IMR-90 (cell line): ENCODE data around the gene HRH3. TPM values are rescaled to one million over a fixed set of nuclear protein-coding genes. Genes with fewer than 3 reads are reported as not detected.

Experiments used
- ATAC-seq: fragments of 200-7000 bp; cut with Tn5 transposase; 2 replicates; pipeline ENCODE4 v1.9.1; 2020; ENCODE audit warnings: low read depth, mild to moderate bottlenecking, moderate library complexity
- BruUV-seq: library from RNA; stranded (reverse); fragments of 400-500 nt; replicated peaks from 2 replicates; lab custom pipeline; 2021; lab: Mats Ljungman, UMichigan
- CTCF ChIA-PET: fragments of 300-600 bp; formaldehyde crosslinking; extraction: SDS; loops from one replicate; lab custom pipeline; 2021; ENCODE audit warnings: antibody characterized with exemption; lab: Yijun Ruan, JAX
- POLR2A ChIA-PET: fragments of 300-600 bp; sonication (Branson Sonifier 250); formaldehyde crosslinking; loops from one replicate; lab custom pipeline; 2022; ENCODE audit warnings: antibody characterized with exemption; ENCODE audit not compliant: unreplicated experiment; lab: Charles Lee
- DNase-seq: peaks from one replicate; pipeline ENCODE4 v3.0.0; 2013
- H2AFZ ChIP-seq: replicated peaks from 2 replicates; pipeline ENCODE3; 2013; ENCODE audit warnings: low read length, mild to moderate bottlenecking; ENCODE audit not compliant: poor library complexity
- H2AK5ac ChIP-seq: 2 replicates; pipeline ENCODE4 v1.6.1; 2013; ENCODE audit warnings: low read depth, low read length, inconsistent platforms
- H2AK9ac ChIP-seq: replicated peaks from 2 replicates; pipeline ENCODE3; 2013; ENCODE audit warnings: mild to moderate bottlenecking, low read depth, low read length, moderate library complexity; ENCODE audit not compliant: poor library complexity
- H2BK120ac ChIP-seq: 2 replicates; pipeline ENCODE4 v1.6.1; 2013; ENCODE audit warnings: low read depth, low read length, inconsistent platforms
- H2BK15ac ChIP-seq: 3 replicates; pipeline ENCODE4 v1.6.1; 2013; ENCODE audit warnings: low read depth, low read length, inconsistent platforms
- H2BK20ac ChIP-seq: 2 replicates; pipeline ENCODE4 v1.6.1; 2013; ENCODE audit warnings: low read depth, mild to moderate bottlenecking, inconsistent platforms, low read length, moderate library complexity
- H2BK5ac ChIP-seq: 2 replicates; pipeline ENCODE4 v1.6.1; 2013; ENCODE audit warnings: mild to moderate bottlenecking, low read depth, low read length, inconsistent platforms; ENCODE audit not compliant: poor library complexity, severe bottlenecking
- H3K14ac ChIP-seq: replicated peaks from 2 replicates; pipeline ENCODE4 v1.6.1; 2013; ENCODE audit warnings: low read depth, low read length, inconsistent platforms
- H3K18ac ChIP-seq: 2 replicates; pipeline ENCODE4 v1.6.1; 2013; ENCODE audit warnings: low read depth, low read length, control low read depth
- H3K23ac ChIP-seq: 2 replicates; pipeline ENCODE4 v1.6.1; 2013; ENCODE audit warnings: low read depth, low read length, inconsistent platforms
- H3K27ac ChIP-seq: 2 replicates; pipeline ENCODE4 v1.5.1; 2013; ENCODE audit warnings: mild to moderate bottlenecking, control low read depth, low read length; ENCODE audit not compliant: insufficient read depth
- H3K27me3 ChIP-seq: 2 replicates; pipeline ENCODE4 v1.6.1; 2013; ENCODE audit warnings: low read length; ENCODE audit not compliant: control insufficient read depth, insufficient read depth
- H3K36me3 ChIP-seq: 2 replicates; pipeline ENCODE4 v1.6.1; 2013; ENCODE audit warnings: low read length, mixed read lengths; ENCODE audit not compliant: control insufficient read depth, insufficient read depth
- H3K4ac ChIP-seq: 2 replicates; pipeline ENCODE4 v1.6.1; 2013; ENCODE audit warnings: low read depth, low read length, inconsistent platforms
- H3K4me1 ChIP-seq: 2 replicates; pipeline ENCODE4 v1.6.1; 2013; ENCODE audit warnings: low read length, mixed read lengths; ENCODE audit not compliant: control insufficient read depth, insufficient read depth
- H3K4me2 ChIP-seq: 2 replicates; pipeline ENCODE4 v1.6.1; 2013; ENCODE audit warnings: low read depth, mild to moderate bottlenecking, control low read depth, low read length, moderate library complexity
- H3K4me3 ChIP-seq: 2 replicates; pipeline ENCODE4 v1.5.1; 2013; ENCODE audit warnings: low read depth, mild to moderate bottlenecking, control low read depth, low read length, moderate library complexity; ENCODE audit not compliant: insufficient read depth
- H3K56ac ChIP-seq: 2 replicates; pipeline ENCODE4 v1.6.1; 2013; ENCODE audit warnings: low read length, inconsistent platforms; ENCODE audit not compliant: insufficient read depth; ENCODE audit errors: extremely low read depth
- H3K79me1 ChIP-seq, 2 experiments: 2 replicates each; pipeline ENCODE4 v1.6.1; 2013; ENCODE audit warnings: low read length in 2 of 2, inconsistent platforms in 1 of 2, low read depth in 1 of 2
- H3K9ac ChIP-seq: 2 replicates; pipeline ENCODE4 v1.6.1; 2013; ENCODE audit warnings: low read depth, low read length, control low read depth
- H3K9me1 ChIP-seq: 2 replicates; pipeline ENCODE4 v1.6.1; 2013; ENCODE audit warnings: low read length, inconsistent platforms; ENCODE audit not compliant: insufficient read depth
- H3K9me3 ChIP-seq: 2 replicates; pipeline ENCODE4 v1.6.1; 2013; ENCODE audit warnings: low read length; ENCODE audit not compliant: control insufficient read depth, insufficient read depth
- H4K20me1 ChIP-seq: 2 replicates; pipeline ENCODE4 v1.6.1; 2013; ENCODE audit warnings: low read length, inconsistent platforms; ENCODE audit not compliant: insufficient read depth
- H4K5ac ChIP-seq: 2 replicates; pipeline ENCODE4 v1.6.1; 2013; ENCODE audit warnings: mild to moderate bottlenecking, low read depth, low read length, control low read depth
- H4K8ac ChIP-seq, 2 experiments: 2 replicates each; pipeline ENCODE4 v1.6.1; 2013; ENCODE audit warnings: low read depth in 2 of 2, low read length in 2 of 2, control low read depth in 1 of 2, inconsistent platforms in 1 of 2
- H4K91ac ChIP-seq: 2 replicates; pipeline ENCODE4 v1.6.1; 2013; ENCODE audit warnings: low read depth, low read length, inconsistent platforms; ENCODE audit not compliant: insufficient read depth
- BHLHE40 ChIP-seq: fragments of 150-350 bp; IDR thresholded peaks from 2 replicates; pipeline ENCODE4 v1.6.1; 2016; ENCODE audit warnings: mild to moderate bottlenecking, low read depth, low read length
- CHD1 ChIP-seq: IDR thresholded peaks from 2 replicates; pipeline ENCODE4 v1.6.1; 2012; ENCODE audit warnings: low read depth, low read length, improper control_type of control experiment
- CTCF ChIP-seq: conservative IDR thresholded peaks from 2 replicates; pipeline ENCODE4 v1.5.1; 2012; ENCODE audit warnings: mild to moderate bottlenecking, low read depth, low read length, improper control_type of control experiment
- FOS ChIP-seq: fragments of 150-350 bp; IDR thresholded peaks from 2 replicates; pipeline ENCODE4 v1.6.1; 2016; ENCODE audit warnings: low read depth, low read length
- MAFK ChIP-seq: IDR thresholded peaks from 2 replicates; pipeline ENCODE4 v1.6.1; 2012; ENCODE audit warnings: low read depth, low read length, improper control_type of control experiment
- MAZ ChIP-seq: IDR thresholded peaks from 2 replicates; pipeline ENCODE4 v1.6.1; 2012; ENCODE audit warnings: low read depth, mild to moderate bottlenecking, low read length, improper control_type of control experiment, moderate library complexity, borderline replicate concordance
- MXI1 ChIP-seq: IDR thresholded peaks from 2 replicates; pipeline ENCODE4 v1.6.1; 2012; ENCODE audit warnings: low read depth, mild to moderate bottlenecking, low read length, moderate library complexity, borderline replicate concordance
- NFE2L2 ChIP-seq: fragments of 150-350 bp; IDR thresholded peaks from 2 replicates; pipeline ENCODE4 v1.6.1; 2016; ENCODE audit warnings: low read depth, mild to moderate bottlenecking, low read length
- POLR2A ChIP-seq: IDR thresholded peaks from 2 replicates; pipeline ENCODE4 v1.6.1; 2012; ENCODE audit warnings: mild to moderate bottlenecking, low read depth, low read length
- RAD21 ChIP-seq: IDR thresholded peaks from 2 replicates; pipeline ENCODE4 v1.6.1; 2012; ENCODE audit warnings: low read length, improper control_type of control experiment
- RCOR1 ChIP-seq: IDR thresholded peaks from 2 replicates; pipeline ENCODE4 v1.6.1; 2012; ENCODE audit warnings: mild to moderate bottlenecking, low read length, improper control_type of control experiment; ENCODE audit not compliant: insufficient replicate concordance
- RFX5 ChIP-seq: IDR thresholded peaks from 2 replicates; pipeline ENCODE4 v1.8.0; 2012; ENCODE audit warnings: low read depth, mild to moderate bottlenecking, low read length, moderate library complexity
- SMC3 ChIP-seq: fragments of 150-350 bp; IDR thresholded peaks from 2 replicates; pipeline ENCODE4 v1.6.1; 2016; ENCODE audit warnings: low read depth, mild to moderate bottlenecking, antibody characterized with exemption, low read length, moderate library complexity
- USF2 ChIP-seq: fragments of 150-350 bp; IDR thresholded peaks from 2 replicates; pipeline ENCODE4 v1.6.1; 2017; ENCODE audit warnings: mild to moderate bottlenecking, antibody characterized with exemption, low read length, low read depth
- WGBS, 2 experiments: methylation state at CpG; one replicate each; pipeline versions ENCODE4 v1.1.5 to v1.1.7; 2013; ENCODE audit warnings: missing lambda C conversion rate in 2 of 2; ENCODE audit not compliant: insufficient read length in 1 of 2; ENCODE audit errors: extremely low coverage in 2 of 2; 5-methylcytosine and 5-hydroxymethylcytosine counted together
- dilution Hi-C: fragments of 300-500 bp; cut with HindIII; formaldehyde crosslinking; loops from one replicate; pipeline ENCODE4 v1.14.3; 2018; ENCODE audit warnings: low sequenced_read_pairs; ENCODE audit not compliant: unreplicated experiment
- in situ Hi-C: fragments of 300-500 bp; cut with MboI; formaldehyde crosslinking; loops from 3 replicates; pipeline ENCODE4 v1.14.3; 2019; ENCODE audit warnings: low sequenced_read_pairs, inconsistent platforms, mixed read lengths
- intact Hi-C: fragments of 100-400 bp; cut with micrococcal nuclease; formaldehyde crosslinking; loops from 2 replicates; pipeline ENCODE4 v1.10.0; 2022
- polyA plus RNA-seq, 3 experiments: library from polyadenylated mRNA; depleted of rRNA; stranded (reverse); fragments of >200 nt; gene quantifications; 2 replicates each; pipeline ENCODE4 v1.2.3, GENCODE V29; 2012; ENCODE audit warnings: low replicate concordance in 1 of 3
- total RNA-seq: library from RNA; depleted of rRNA; stranded (reverse); fragments of >200 nt; gene quantifications from 2 replicates; pipeline ENCODE4 v1.2.3, GENCODE V29; 2012

The HRH3 gene
- total and polyA plus RNA-seq, 2 of the 4 experiments (the other 2 are of a cell fraction) = not detected

- no peaks in the 10 kb centered on the region for H3K9me1 ChIP-seq
- H2BK20ac ChIP-seq = no peak overlapping the region
- no peaks in the 10 kb centered on the region for H3K79me1 ChIP-seq
- BruUV-seq = no TSS peak
- H3K27me3 ChIP-seq = peaks cover 88% of the 10 kb centered on the region
- intact Hi-C loops = no loop called here
- in situ Hi-C loops = no loop called here
- no peak overlapping the region for H2BK5ac ChIP-seq
- H3K4me3 ChIP-seq = no peak overlapping the region
- no peak overlapping the region for H3K23ac ChIP-seq
- peaks cover 12% of the 10 kb centered on the region for H4K20me1 ChIP-seq
- H3K14ac ChIP-seq = no peak overlapping the region
- H2BK120ac ChIP-seq = no peak overlapping the region
- no peak overlapping the region for H4K5ac ChIP-seq
- H3K4me1 ChIP-seq = no peaks in the 10 kb centered on the region
- H3K27ac ChIP-seq = no peak overlapping the region
- H2AK9ac ChIP-seq = no peak overlapping the region
- H4K91ac ChIP-seq = no peak overlapping the region
- no peak overlapping the region for H3K18ac ChIP-seq
- ChIA-PET CTCF (no interaction called here), POLR2A (no interaction called here)
- H3K9ac ChIP-seq = no peak overlapping the region
- TF ChIP-seq SMC3 = no peak
- no peak for TF ChIP-seq CTCF
- no peak for TF ChIP-seq CHD1
- TF ChIP-seq BHLHE40 = no peak
- no peak for TF ChIP-seq POLR2A
- TF ChIP-seq RAD21 = no peak
- TF ChIP-seq RCOR1 = no peak
- TF ChIP-seq NFE2L2 = no peak
- no peak for TF ChIP-seq USF2
- TF ChIP-seq MAZ = no peak
- TF ChIP-seq FOS = no peak
- TF ChIP-seq MXI1 = no peak
- TF ChIP-seq MAFK = no peak
- TF ChIP-seq RFX5 = no peak
- WGBS, 2 experiments = 0% methylated on average over 2 of the region's 46 CpGs; no CpG with 5 or more reads in 1 of the 2 experiments
- no peak overlapping the region for H3K4ac ChIP-seq
- no peak for DNase-seq
- H2AFZ ChIP-seq = no peak overlapping the region
- H3K4me2 ChIP-seq = no peak overlapping the region
- no peak for ATAC-seq
- H3K56ac ChIP-seq = no peak overlapping the region
- H2BK15ac ChIP-seq = no peak overlapping the region
- H4K8ac ChIP-seq = no peak overlapping the region
- H2AK5ac ChIP-seq = no peak overlapping the region
- no peaks in the 10 kb centered on the region for H3K36me3 ChIP-seq
- no peaks in the 10 kb centered on the region for H3K9me3 ChIP-seq
- dilution Hi-C loops = no loop called here
Observed at GRCh38 chr20:62220666-62221568, 839 bp upstream of the HRH3 start.
